K562 (cell line): ENCODE measurements around the gene OR8G5. TPM values are rescaled to one million over a fixed set of nuclear protein-coding genes. Genes with fewer than 3 reads are reported as not detected.

ENCODE experiments used
- ADNP ChIP-seq: fragments of 200-800 bp; sonication (Bioruptor generic); IDR thresholded peaks from 2 replicates; pipeline ENCODE4 v1.6.1; 2016; ENCODE audit warnings: missing genetic modification characterization, missing compliant biosample characterization
- ARID1B ChIP-seq: fragments of 450-650 bp; IDR thresholded peaks from 2 replicates; pipeline ENCODE4 v1.6.1; 2016; ENCODE audit warnings: antibody characterized with exemption, mild to moderate bottlenecking, inconsistent platforms
- CBX1 ChIP-seq: sonication (generic); IDR thresholded peaks from 2 replicates; pipeline ENCODE4 v1.6.1; 2016; ENCODE audit warnings: antibody characterized with exemption, low read depth, mild to moderate bottlenecking
- FOXJ3 ChIP-seq: sonication (generic); formaldehyde crosslinking; IDR thresholded peaks from 2 replicates; pipeline ENCODE4 v1.4.0; 2020; ENCODE audit warnings: mild to moderate bottlenecking, missing genetic modification reagents
- HIVEP1 ChIP-seq: fragments of 250-450 bp; sonication (Bioruptor Pico); IDR thresholded peaks from 2 replicates; pipeline ENCODE4 v1.4.0; 2020; ENCODE audit warnings: mild to moderate bottlenecking
- HNRNPH1 ChIP-seq: fragments of 200-400 bp; formaldehyde crosslinking; optimal IDR thresholded peaks from 2 replicates; pipeline ENCODE3; 2017; ENCODE audit warnings: low read depth, mild to moderate bottlenecking, low read length, moderate library complexity
- JUNB ChIP-seq: fragments of 450-650 bp; formaldehyde crosslinking; conservative IDR thresholded peaks from 2 replicates; pipeline ENCODE4 v1.4.0; 2020; ENCODE audit warnings: mild to moderate bottlenecking
- POLR2B ChIP-seq: fragments of 450-650 bp; IDR thresholded peaks from 2 replicates; pipeline ENCODE4 v1.6.1; 2018; ENCODE audit warnings: low read depth; ENCODE audit not compliant: partially characterized antibody
- POLR2G ChIP-seq: fragments of 200-400 bp; formaldehyde crosslinking; IDR thresholded peaks from 2 replicates; pipeline ENCODE4 v1.6.1; 2017; ENCODE audit warnings: low read depth, mild to moderate bottlenecking, antibody characterized with exemption, low read length, moderate library complexity
- PREB ChIP-seq: sonication (generic); formaldehyde crosslinking; IDR thresholded peaks from 2 replicates; pipeline ENCODE4 v1.8.1; 2023; ENCODE audit warnings: mild to moderate bottlenecking, missing genetic modification reagents
- SRSF3 ChIP-seq: fragments of 200-400 bp; formaldehyde crosslinking; IDR thresholded peaks from 2 replicates; pipeline ENCODE4 v1.6.1; 2016; ENCODE audit warnings: mild to moderate bottlenecking, low read length, moderate library complexity; ENCODE audit not compliant: insufficient read depth
- TAF1 ChIP-seq: IDR thresholded peaks from 2 replicates; pipeline ENCODE4 v1.6.1; 2011; ENCODE audit warnings: mild to moderate bottlenecking, low read length, moderate library complexity; ENCODE audit not compliant: insufficient read depth, control insufficient read depth, severe bottlenecking; ENCODE audit errors: extremely low read depth
- ZBED1 ChIP-seq: IDR thresholded peaks from 2 replicates; pipeline ENCODE4 v1.6.1; 2014
- ZFPM2 ChIP-seq: fragments of 250-450 bp; sonication (Bioruptor Pico); IDR thresholded peaks from 2 replicates; pipeline ENCODE4 v1.5.1; 2022; ENCODE audit warnings: mild to moderate bottlenecking
- ZNF133 ChIP-seq: fragments of 250-450 bp; sonication (Bioruptor Pico); IDR thresholded peaks from 2 replicates; pipeline ENCODE4 v1.4.0; 2020; ENCODE audit warnings: mild to moderate bottlenecking
- polyA plus RNA-seq, 8 experiments: library from polyadenylated mRNA; depleted of rRNA in 4 of 8; stranded (reverse) in 5 of 8; unstranded in 3 of 8; fragments of >200 nt; fragmentation: Nextera tagmentation in 2 of 8; fragmentation: Illumina TruSeq in 1 of 8; extraction: Ambion mirVana in 2 of 8; extraction: Trizol in 1 of 8; gene quantifications; 2 replicates each; pipeline versions ENCODE4 v1.2.1 to v1.2.3, GENCODE V29; 2011 to 2014; ENCODE audit warnings: inconsistent platforms in 1 of 8, missing spikeins in 1 of 8
- total RNA-seq, 7 experiments: library from RNA; depleted of rRNA in 6 of 7; stranded (reverse); fragments of >200 nt in 6 of 7; fragmentation: Illumina TruSeq in 2 of 7; extraction: Trizol in 2 of 7; gene quantifications; 2 replicates each; pipeline versions ENCODE4 v1.2.1 to v1.2.3, GENCODE V29; 2011 to 2021; ENCODE audit warnings: low replicate concordance in 1 of 7
- TF ChIP-seq, protein P1 (sequence below), 3 experiments: fragments of 200-800 bp in 1 of 3; fragments of 250-450 bp in 1 of 3; fragments of 450-650 bp in 1 of 3; sonication (Bioruptor Pico) in 1 of 3; sonication (Bioruptor generic) in 1 of 3; formaldehyde crosslinking in 1 of 3; IDR thresholded peaks; 2 replicates each; pipeline versions ENCODE4 v1.6.1 to v1.8.0; 2016 to 2022; ENCODE audit warnings: mild to moderate bottlenecking in 2 of 3, missing genetic modification characterization in 2 of 3, missing compliant biosample characterization in 1 of 3, moderate library complexity in 1 of 3
- TF ChIP-seq, protein P2 (sequence below): fragments of 250-450 bp; sonication (Bioruptor Pico); IDR thresholded peaks from 2 replicates; pipeline ENCODE4 v1.4.0; 2020; ENCODE audit warnings: borderline replicate concordance
- TF ChIP-seq, protein P3 (sequence below): fragments of 250-450 bp; sonication (Bioruptor Pico); IDR thresholded peaks from 2 replicates; pipeline ENCODE4 v1.8.0; 2022; ENCODE audit warnings: moderate library complexity, mild to moderate bottlenecking, inconsistent platforms

The OR8G5 gene
- total and polyA plus RNA-seq, 9 of the 15 experiments (the other 6 are each of a cell fraction or from before 2014, with no cell fraction given) = 0.18 to 3.8 (median 1.7) TPM

DNA sequence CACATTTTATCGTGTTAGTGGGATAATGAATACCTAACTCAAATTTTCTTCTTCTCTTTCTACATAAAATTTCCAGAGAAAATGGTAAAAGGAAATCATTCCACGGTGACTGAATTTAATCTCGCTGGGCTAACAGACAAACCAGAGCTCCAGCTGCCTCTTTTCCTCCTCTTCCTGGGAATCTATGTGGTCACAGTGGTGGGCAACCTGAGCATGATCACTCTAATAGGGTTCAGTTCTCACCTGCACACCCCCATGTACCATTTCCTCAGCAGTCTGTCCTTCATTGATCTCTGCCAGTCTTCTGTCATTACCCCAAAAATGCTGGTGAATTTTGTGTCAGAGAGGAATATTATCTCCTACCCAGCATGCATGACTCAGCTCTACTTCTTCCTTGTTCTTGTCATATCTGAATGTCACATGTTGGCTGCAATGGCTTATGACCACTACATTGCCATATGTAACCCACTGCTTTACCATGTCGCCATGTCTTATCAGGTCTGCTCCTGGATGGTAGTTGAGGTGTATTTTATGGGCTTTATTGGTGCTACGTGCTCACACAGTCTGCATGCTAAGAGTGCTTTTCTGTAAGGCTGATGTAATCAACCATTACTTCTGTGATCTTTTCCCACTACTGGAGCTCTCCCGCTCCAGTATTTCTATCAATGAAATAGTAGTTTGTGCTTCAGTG lies 48.9 kb upstream of the OR8G5 start (continued):
- TF ChIP-seq FOXJ3 = no peak
- no peak for TF ChIP-seq ZFPM2
- TF ChIP-seq, protein P1, sequence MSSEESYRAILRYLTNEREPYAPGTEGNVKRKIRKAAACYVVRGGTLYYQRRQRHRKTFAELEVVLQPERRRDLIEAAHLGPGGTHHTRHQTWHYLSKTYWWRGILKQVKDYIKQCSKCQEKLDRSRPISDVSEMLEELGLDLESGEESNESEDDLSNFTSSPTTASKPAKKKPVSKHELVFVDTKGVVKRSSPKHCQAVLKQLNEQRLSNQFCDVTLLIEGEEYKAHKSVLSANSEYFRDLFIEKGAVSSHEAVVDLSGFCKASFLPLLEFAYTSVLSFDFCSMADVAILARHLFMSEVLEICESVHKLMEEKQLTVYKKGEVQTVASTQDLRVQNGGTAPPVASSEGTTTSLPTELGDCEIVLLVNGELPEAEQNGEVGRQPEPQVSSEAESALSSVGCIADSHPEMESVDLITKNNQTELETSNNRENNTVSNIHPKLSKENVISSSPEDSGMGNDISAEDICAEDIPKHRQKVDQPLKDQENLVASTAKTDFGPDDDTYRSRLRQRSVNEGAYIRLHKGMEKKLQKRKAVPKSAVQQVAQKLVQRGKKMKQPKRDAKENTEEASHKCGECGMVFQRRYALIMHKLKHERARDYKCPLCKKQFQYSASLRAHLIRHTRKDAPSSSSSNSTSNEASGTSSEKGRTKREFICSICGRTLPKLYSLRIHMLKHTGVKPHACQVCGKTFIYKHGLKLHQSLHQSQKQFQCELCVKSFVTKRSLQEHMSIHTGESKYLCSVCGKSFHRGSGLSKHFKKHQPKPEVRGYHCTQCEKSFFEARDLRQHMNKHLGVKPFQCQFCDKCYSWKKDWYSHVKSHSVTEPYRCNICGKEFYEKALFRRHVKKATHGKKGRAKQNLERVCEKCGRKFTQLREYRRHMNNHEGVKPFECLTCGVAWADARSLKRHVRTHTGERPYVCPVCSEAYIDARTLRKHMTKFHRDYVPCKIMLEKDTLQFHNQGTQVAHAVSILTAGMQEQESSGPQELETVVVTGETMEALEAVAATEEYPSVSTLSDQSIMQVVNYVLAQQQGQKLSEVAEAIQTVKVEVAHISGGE (CRISPR knock-in tag; IDR thresholded peaks at IDR 0.05) = peak in 1 of 3 experiments; percentile 61; a peak in 2 of 6 replicates
- TF ChIP-seq JUNB (CRISPR knock-in tag) = peak; percentile 4; the same call in 1 of the 2 replicates
- TF ChIP-seq POLR2G = no peak
- no peak for TF ChIP-seq ZBED1
- TF ChIP-seq ADNP (tag) = 0 out of 2 replicates have a peak, but pooled peaks have one; percentile 45
- no peak for TF ChIP-seq HNRNPH1
- no peak for TF ChIP-seq SRSF3
- TF ChIP-seq PREB (CRISPR knock-in tag) = no peak
- TF ChIP-seq ZNF133 (CRISPR knock-in tag) = peak; percentile 66; the same call in 1 of the 2 replicates
- no peak for TF ChIP-seq TAF1
- peak; percentile 98 for TF ChIP-seq ARID1B
- TF ChIP-seq, protein P2, sequence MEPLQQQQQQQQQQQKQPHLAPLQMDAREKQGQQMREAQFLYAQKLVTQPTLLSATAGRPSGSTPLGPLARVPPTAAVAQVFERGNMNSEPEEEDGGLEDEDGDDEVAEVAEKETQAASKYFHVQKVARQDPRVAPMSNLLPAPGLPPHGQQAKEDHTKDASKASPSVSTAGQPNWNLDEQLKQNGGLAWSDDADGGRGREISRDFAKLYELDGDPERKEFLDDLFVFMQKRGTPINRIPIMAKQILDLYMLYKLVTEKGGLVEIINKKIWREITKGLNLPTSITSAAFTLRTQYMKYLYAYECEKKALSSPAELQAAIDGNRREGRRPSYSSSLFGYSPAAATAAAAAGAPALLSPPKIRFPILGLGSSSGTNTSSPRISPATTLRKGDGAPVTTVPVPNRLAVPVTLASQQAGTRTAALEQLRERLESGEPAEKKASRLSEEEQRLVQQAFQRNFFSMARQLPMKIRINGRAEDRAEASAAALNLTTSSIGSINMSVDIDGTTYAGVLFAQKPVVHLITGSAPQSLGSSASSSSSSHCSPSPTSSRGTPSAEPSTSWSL = no peak
- TF ChIP-seq CBX1 = peak; percentile 31; the same call in 1 of the 2 replicates
- peak; percentile 84; the same call in 1 of the 2 replicates for TF ChIP-seq HIVEP1 (CRISPR knock-in tag)
- TF ChIP-seq, protein P3, sequence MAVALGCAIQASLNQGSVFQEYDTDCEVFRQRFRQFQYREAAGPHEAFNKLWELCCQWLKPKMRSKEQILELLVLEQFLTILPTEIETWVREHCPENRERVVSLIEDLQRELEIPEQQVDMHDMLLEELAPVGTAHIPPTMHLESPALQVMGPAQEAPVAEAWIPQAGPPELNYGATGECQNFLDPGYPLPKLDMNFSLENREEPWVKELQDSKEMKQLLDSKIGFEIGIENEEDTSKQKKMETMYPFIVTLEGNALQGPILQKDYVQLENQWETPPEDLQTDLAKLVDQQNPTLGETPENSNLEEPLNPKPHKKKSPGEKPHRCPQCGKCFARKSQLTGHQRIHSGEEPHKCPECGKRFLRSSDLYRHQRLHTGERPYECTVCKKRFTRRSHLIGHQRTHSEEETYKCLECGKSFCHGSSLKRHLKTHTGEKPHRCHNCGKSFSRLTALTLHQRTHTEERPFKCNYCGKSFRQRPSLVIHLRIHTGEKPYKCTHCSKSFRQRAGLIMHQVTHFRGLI = peak; percentile 81
- TF ChIP-seq POLR2B = no peak
